ENCODE data around the gene FMN1. TPM values are rescaled to one million over a fixed set of nuclear protein-coding genes. Genes with fewer than 3 reads are reported as not detected.

Gene FMN1
- polyA plus RNA-seq, 1 experiment = 3.7 TPM

DNA sequence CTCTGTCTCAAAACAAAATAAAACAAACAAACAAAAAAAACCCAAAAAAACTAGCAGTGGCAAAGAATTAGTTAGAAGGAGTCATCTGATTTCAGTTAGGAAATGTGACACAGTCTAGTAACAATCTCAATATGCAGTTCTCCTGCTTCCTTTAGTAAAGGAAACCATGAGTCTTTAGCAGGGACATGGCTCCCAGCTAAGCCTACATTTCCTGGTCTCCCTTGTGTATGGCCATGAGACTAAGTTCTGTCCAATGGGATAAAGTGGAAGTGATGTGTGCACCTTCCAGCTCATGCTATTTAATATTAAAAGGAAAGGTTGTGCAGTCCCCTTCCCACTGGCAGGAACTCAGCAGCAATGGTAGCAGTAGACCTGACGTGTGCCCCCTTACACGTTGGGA lies 402.1 kb downstream of the FMN1 start:
- H3K27me3 ChIP-seq (ENCODE audit: control insufficient read depth, insufficient read depth, low read length) = no peaks in the 10 kb centered on the region
- ChIA-PET CTCF (no interaction called here), POLR2A (interaction anchor here (0.7 kb wide), 1 partner anchor 276 kb away, joined by 5 read pairs; no protein-coding TSS in a partner anchor)
- no peaks in the 10 kb centered on the region for H3K9me3 ChIP-seq (ENCODE audit: control insufficient read depth, insufficient read depth, low read length)
- no peak overlapping the region for H3K4me3 ChIP-seq (ENCODE audit: low read depth, low read length)
- H3K27ac ChIP-seq (ENCODE audit: low read depth, low read length) = no peak overlapping the region
- TF ChIP-seq, protein P1, sequence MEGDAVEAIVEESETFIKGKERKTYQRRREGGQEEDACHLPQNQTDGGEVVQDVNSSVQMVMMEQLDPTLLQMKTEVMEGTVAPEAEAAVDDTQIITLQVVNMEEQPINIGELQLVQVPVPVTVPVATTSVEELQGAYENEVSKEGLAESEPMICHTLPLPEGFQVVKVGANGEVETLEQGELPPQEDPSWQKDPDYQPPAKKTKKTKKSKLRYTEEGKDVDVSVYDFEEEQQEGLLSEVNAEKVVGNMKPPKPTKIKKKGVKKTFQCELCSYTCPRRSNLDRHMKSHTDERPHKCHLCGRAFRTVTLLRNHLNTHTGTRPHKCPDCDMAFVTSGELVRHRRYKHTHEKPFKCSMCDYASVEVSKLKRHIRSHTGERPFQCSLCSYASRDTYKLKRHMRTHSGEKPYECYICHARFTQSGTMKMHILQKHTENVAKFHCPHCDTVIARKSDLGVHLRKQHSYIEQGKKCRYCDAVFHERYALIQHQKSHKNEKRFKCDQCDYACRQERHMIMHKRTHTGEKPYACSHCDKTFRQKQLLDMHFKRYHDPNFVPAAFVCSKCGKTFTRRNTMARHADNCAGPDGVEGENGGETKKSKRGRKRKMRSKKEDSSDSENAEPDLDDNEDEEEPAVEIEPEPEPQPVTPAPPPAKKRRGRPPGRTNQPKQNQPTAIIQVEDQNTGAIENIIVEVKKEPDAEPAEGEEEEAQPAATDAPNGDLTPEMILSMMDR (IDR thresholded peaks at IDR 0.05; ENCODE audit: low read depth, low read length) = no peak
- DNase-seq (ENCODE audit: low read depth, low spot score) = no peak

DNA sequence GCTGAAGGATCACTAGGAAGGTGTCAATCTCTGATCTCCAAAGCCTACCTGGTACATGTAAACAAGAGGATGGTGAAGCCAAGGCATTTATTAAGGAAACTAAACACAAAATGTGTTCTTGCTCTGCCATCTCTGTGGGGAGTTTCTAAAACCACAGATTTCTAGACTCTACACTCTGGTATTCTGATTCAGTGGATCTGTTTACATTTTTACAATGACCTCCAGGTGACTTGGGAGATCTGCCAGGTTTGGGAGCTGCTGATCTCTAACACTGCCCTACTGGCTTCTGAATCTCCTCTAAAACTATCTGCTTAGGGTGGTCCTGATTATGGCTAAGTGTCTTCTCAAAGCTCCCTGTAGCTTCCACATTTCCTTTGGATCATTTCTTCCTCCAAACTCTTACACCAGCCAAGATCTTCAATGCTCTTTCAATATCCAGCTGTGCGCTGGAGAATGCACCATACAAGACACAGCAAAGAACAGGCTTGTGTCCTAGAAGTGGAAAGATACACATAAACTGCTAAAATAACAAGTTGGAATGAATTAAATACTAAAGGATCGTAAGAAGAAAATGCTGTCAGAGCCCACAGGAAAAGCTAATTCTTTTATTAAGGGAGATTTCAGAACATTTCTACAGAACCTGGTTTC lies 404.0 kb downstream of the FMN1 start:
- peak overlapping the region; percentile 66 for H3K27ac ChIP-seq (ENCODE audit: low read depth, low read length)
- POLR2A ChIA-PET = interaction anchor here (0.7 to 1.8 kb wide), 5 partner anchors 9 to 130 kb away, joined by 3 to 8 read pairs (median 3); no protein-coding TSS in a partner anchor
- H3K4me3 ChIP-seq (ENCODE audit: low read depth, low read length) = no peak overlapping the region
- CTCF ChIA-PET = interaction anchor here (0.8 kb wide), 1 partner anchor 54 kb away, joined by 4 read pairs; no protein-coding TSS in a partner anchor
- peak; percentile 43 for DNase-seq (ENCODE audit: low read depth, low spot score)
- TF ChIP-seq, protein P1 (IDR thresholded peaks at IDR 0.05; ENCODE audit: low read depth, low read length) = no peak
- no peaks in the 10 kb centered on the region for H3K27me3 ChIP-seq (ENCODE audit: control insufficient read depth, insufficient read depth, low read length)
- H3K9me3 ChIP-seq (ENCODE audit: control insufficient read depth, insufficient read depth, low read length) = no peaks in the 10 kb centered on the region

DNA sequence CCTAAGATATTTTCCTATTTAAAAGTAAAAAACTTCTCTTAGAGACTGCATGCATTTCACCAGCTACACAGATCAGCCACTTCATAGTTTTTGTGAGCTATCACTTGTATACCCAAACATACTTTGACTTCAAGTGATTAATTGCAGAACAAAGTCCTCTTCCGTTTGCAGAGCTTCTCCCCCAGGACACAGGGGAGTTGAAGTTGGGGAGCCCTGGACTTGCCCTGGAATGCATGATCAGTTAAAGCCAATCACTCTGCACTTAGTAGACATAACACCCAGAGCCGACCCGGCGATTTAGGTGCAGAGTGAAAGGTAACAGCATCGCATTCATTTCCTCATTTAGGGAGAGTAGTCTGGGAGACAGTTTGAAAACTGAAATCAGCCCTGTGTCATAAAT lies 406.6 kb downstream of the FMN1 start:
- ChIA-PET CTCF (interaction anchor here (0.5 kb wide), 1 partner anchor 31 kb away, joined by 3 read pairs; no protein-coding TSS in a partner anchor), POLR2A (no interaction called here)
- H3K27ac ChIP-seq (ENCODE audit: low read depth, low read length) = no peak overlapping the region
- no peaks in the 10 kb centered on the region for H3K9me3 ChIP-seq (ENCODE audit: control insufficient read depth, insufficient read depth, low read length)
- TF ChIP-seq, protein P1 (IDR thresholded peaks at IDR 0.05; ENCODE audit: low read depth, low read length) = no peak
- no peak for DNase-seq (ENCODE audit: low read depth, low spot score)
- H3K4me3 ChIP-seq (ENCODE audit: low read depth, low read length) = no peak overlapping the region
- no peaks in the 10 kb centered on the region for H3K27me3 ChIP-seq (ENCODE audit: control insufficient read depth, insufficient read depth, low read length)

DNA sequence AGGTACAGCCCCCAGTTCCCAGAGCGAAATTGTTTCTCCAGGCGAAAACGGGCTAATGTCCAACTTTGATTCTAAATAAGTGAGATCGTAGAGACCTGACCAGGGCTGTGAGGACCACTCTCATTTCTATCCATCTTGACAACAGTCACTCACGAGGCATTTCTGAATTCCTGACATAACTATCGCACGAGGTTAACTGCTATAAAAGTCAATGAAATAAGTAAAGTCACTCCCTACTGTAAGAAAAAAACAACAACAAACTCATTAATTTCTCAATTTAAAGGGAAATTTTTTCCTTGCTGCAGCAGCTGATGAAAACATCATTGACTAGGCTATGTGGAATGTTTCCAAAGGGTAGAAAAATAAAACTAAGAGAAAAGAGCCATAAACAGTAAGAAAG lies 407.6 kb downstream of the FMN1 start:
- Histone ChIP-seq H3K27ac (ENCODE audit: low read depth, low read length) (no peak overlapping the region), H3K27me3 (ENCODE audit: control insufficient read depth, insufficient read depth, low read length) (no peaks in the 10 kb centered on the region), H3K4me3 (ENCODE audit: low read depth, low read length) (no peak overlapping the region), H3K9me3 (ENCODE audit: control insufficient read depth, insufficient read depth, low read length) (no peaks in the 10 kb centered on the region)
- CTCF ChIA-PET = interaction anchor here (1.6 kb wide), 1 partner anchor 124 kb away, joined by 5 read pairs; no protein-coding TSS in a partner anchor
- no peak for DNase-seq (ENCODE audit: low read depth, low spot score)
- TF ChIP-seq, protein P1 (IDR thresholded peaks at IDR 0.05; ENCODE audit: low read depth, low read length) = no peak
- POLR2A ChIA-PET = no interaction called here

DNA sequence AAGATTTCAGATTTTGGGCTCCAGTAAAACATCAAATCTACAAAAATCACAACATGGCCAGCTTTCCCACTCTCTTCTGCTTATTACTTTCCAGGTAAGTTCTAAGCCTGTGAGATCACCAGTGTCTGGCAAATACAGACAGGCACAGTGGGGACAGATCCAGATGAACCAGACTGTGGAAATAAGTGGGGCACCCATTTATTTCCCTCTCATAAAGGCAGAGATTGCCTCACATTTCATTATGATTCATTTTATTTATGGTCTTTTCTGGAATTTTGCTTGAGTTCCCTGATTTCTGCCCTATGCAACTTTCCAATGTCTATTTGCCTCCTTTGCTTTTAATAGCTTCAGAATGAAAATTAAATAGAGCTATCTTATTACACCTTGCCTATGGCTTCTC lies 409.9 kb downstream of the FMN1 start:
- DNase-seq (ENCODE audit: low read depth, low spot score) = no peak
- Histone ChIP-seq H3K27me3 (ENCODE audit: control insufficient read depth, insufficient read depth, low read length) (no peaks in the 10 kb centered on the region), H3K9me3 (ENCODE audit: control insufficient read depth, insufficient read depth, low read length) (no peaks in the 10 kb centered on the region), H3K4me3 (ENCODE audit: low read depth, low read length) (no peak overlapping the region), H3K27ac (ENCODE audit: low read depth, low read length) (no peak overlapping the region)
- ChIA-PET POLR2A (no interaction called here), CTCF (no interaction called here)
- TF ChIP-seq, protein P1 (IDR thresholded peaks at IDR 0.05; ENCODE audit: low read depth, low read length) = no peak

Data from AG04450 (cell line).